DND-41 (cell line): ENCODE results near the gene NRCAM.

Source experiments
- EZH2 ChIP-seq: IDR thresholded peaks from 3 replicates; pipeline ENCODE4 v1.6.1; 2012; ENCODE audit warnings: borderline replicate concordance, low read depth, mild to moderate bottlenecking, moderate library complexity, low read length, inconsistent platforms; ENCODE audit not compliant: severe bottlenecking
- TF ChIP-seq, protein P1 (sequence below): IDR thresholded peaks from 2 replicates; pipeline ENCODE4 v1.5.1; 2012; ENCODE audit warnings: borderline replicate concordance, low read length, moderate library complexity, mild to moderate bottlenecking; ENCODE audit not compliant: poor library complexity, severe bottlenecking; ENCODE audit errors: extremely low read depth

- TF ChIP-seq, protein P1, sequence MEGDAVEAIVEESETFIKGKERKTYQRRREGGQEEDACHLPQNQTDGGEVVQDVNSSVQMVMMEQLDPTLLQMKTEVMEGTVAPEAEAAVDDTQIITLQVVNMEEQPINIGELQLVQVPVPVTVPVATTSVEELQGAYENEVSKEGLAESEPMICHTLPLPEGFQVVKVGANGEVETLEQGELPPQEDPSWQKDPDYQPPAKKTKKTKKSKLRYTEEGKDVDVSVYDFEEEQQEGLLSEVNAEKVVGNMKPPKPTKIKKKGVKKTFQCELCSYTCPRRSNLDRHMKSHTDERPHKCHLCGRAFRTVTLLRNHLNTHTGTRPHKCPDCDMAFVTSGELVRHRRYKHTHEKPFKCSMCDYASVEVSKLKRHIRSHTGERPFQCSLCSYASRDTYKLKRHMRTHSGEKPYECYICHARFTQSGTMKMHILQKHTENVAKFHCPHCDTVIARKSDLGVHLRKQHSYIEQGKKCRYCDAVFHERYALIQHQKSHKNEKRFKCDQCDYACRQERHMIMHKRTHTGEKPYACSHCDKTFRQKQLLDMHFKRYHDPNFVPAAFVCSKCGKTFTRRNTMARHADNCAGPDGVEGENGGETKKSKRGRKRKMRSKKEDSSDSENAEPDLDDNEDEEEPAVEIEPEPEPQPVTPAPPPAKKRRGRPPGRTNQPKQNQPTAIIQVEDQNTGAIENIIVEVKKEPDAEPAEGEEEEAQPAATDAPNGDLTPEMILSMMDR: no peak
- TF ChIP-seq EZH2: no peak
Measured at GRCh38 chr7:108363659-108364058, 92.6 kb downstream of the NRCAM start.
